Lower leg skin (tissue), 3 donors: ENCODE data around the gene CASTOR1.

ENCODE experiments used
- CTCF ChIP-seq, 3 donors: fragments of 450-650 bp; IDR thresholded peaks; one replicate each; pipeline ENCODE4 v1.5.1; 2016; ENCODE audit warnings: antibody characterized with exemption in 3 of 3, mild to moderate bottlenecking in 3 of 3, moderate library complexity in 2 of 3
- POLR2A ChIP-seq, 2 donors: fragments of 450-650 bp; IDR thresholded peaks; one replicate each; pipeline ENCODE4 v1.6.1; 2016 to 2017; ENCODE audit warnings: antibody characterized with exemption in 2 of 2, mild to moderate bottlenecking in 1 of 2, moderate library complexity in 1 of 2

- TF ChIP-seq CTCF (IDR thresholded peaks at IDR 0.05): no peak
- no peak for TF ChIP-seq POLR2A (IDR thresholded peaks at IDR 0.05)
Measured at GRCh38 chr22:30312053-30312452, 22.7 kb upstream of the CASTOR1 start.
